ENCODE results near the gene TLN1.

The TLN1 gene

DNA sequence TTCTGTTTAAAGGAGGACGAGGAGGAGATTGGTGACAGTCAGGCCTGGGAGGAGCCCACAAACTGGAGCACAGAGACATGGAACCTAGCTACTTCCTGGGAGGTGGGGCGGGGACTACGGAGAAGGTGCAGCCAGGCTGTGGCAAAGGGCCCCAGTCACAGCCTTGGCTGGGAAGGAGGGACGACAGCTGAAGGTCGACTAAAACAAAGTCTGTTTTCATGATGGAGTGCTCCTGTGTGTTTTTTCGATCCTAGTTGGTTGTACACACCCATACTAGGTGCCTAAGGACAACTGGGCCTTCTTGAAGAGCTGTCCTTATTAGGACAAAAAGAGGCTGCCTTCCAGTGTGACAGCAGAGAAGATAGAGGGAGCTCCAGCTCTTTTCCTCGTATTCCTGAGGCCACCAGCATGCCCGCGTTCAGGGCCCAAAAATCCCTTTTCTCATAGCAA lies 71.0 kb downstream of the TLN1 start:
- DNase-seq = peak; percentile 24 to 38

- DNase-seq = no peak
These were observed 72.7 kb downstream of the TLN1 start for GRCh38 chr9:35659340-35659739.

DNA sequence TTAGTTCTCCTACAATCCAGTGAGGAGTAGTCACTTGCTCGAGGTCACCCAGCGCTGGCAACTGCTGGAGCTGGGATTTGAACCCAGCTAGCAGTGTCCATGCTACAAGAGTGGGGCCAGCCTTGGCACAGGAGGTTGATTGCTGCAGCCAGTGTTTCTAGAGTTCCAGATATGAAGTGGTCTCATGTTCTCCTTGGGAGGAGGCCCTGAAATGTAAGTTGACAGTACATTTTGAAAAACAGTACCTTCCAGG lies 73.1 kb downstream of the TLN1 start:
- peak; percentile 47 to 59 for DNase-seq

GRCh38 chr9:35658137-35658967 lies 73.6 kb downstream of the TLN1 start, which contains the start of gene CCDC107:
CCDC107 (plus strand) TSS chr9:35658292; CDS start chr9:35658380, 88 bp downstream.
- peak; percentile 68 to 69 for DNase-seq

- peak; percentile 97 for DNase-seq
These were observed 74.4 kb downstream of the TLN1 start, which contains the start of gene RMRP for GRCh38 chr9:35657546-35658136. RMRP (minus strand) TSS chr9:35658019.

- DNase-seq = peak in 1 of 2 experiments; percentile 35
These were observed 75.0 kb downstream of the TLN1 start for GRCh38 chr9:35656831-35657545.

GRCh38 chr9:35656348-35656747 lies 75.6 kb downstream of the TLN1 start:
- no peak for DNase-seq

DNA sequence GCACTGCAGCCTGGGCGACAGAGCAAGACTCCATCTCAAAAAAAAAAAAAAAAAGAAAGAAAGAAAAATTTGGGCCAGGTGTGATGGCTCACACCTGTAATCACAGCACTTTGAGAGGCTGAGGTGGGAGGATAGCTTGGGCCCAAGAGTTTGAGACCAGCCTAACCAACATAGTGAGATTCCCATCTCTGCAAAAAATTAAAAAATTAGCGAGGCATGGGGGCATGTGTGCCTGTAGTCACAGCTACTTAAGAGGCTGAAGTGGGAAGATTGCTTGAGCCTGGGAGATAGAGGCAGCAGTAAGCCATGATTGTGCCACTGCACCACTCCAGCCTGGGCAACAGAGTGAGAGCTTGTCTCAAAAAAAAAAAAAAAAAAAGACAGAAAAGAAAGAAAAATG lies 78.4 kb downstream of the TLN1 start:
- DNase-seq = no peak

- no peak for DNase-seq
These were observed 79.2 kb downstream of the TLN1 start for GRCh38 chr9:35652829-35653209.

DNA sequence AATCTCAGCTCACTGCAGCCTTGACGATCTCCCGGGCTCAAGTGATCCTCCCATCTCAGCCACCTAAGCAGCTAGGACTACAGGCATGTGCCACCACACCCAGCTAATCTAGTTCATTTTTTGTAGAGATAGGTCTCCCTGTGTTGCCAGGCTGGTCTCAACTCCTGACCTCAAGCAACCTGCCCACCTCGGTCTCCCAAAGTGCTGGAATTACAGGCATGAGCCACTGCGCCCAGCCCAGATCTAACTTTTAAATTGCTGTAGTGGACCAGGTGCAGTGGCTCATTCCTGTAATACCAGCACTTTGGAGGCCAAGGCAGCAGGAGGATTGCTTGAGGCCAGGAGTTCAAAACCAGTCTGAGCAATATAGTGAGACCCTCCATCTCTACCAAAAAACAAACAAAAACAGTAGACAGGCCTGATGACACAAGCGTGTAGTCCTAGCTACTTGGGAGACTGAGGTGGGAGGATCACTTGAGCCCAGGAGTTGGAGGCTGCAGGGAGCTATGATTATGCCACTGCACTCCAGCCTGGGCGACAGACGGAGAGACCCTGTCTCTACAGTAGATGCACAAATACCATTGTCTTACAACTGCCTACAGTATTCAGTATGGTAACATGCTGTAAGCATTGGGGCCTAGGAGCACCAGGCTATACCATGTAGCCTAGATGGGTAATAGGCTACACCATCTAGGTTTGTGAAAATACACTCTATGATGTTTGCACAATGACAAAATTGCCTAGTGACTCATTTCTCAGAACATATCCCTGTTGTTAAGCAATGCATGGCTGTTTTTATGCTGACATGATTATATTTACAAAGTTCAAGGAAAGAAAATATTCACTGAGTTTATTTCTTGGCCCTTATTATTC lies 79.8 kb downstream of the TLN1 start:
- no peak for DNase-seq

GRCh38 chr9:35650341-35651158 lies 81.4 kb downstream of the TLN1 start, which contains the start of gene SIT1:
SIT1 (minus strand) TSS chr9:35650931; CDS start chr9:35650853, 78 bp downstream.
- no peak for DNase-seq

- DNase-seq = peak; percentile 39 to 57
These were observed 82.3 kb downstream of the TLN1 start for GRCh38 chr9:35649431-35650340.
